GM21447 (cell line): ENCODE data around the gene SLC38A5.

ENCODE experiments used
- ATAC-seq: cut with Tn5 transposase; IDR thresholded peaks from one replicate; pipeline ENCODE4 v1.9.1; 2021; ENCODE audit not compliant: unreplicated experiment

SLC38A5 gene

GRCh38 chrX:48492293-48492910, 22.3 kb upstream of the SLC38A5 start:
- no peak for ATAC-seq

- no peak for ATAC-seq
These were observed 21.7 kb upstream of the SLC38A5 start for GRCh38 chrX:48491809-48492208.

GRCh38 chrX:48490661-48491060, 20.6 kb upstream of the SLC38A5 start:
- no peak for ATAC-seq

- ATAC-seq: no peak
These were observed 19.8 kb upstream of the SLC38A5 start for GRCh38 chrX:48489892-48490291.

- ATAC-seq: no peak
These were observed 19.2 kb upstream of the SLC38A5 start for GRCh38 chrX:48489296-48489695.

GRCh38 chrX:48488034-48488433, 18.0 kb upstream of the SLC38A5 start:
- ATAC-seq: no peak

GRCh38 chrX:48487362-48487798, 17.3 kb upstream of the SLC38A5 start:
- no peak for ATAC-seq

- ATAC-seq: no peak
These were observed 12.5 kb upstream of the SLC38A5 start for GRCh38 chrX:48482526-48482925.

- ATAC-seq: no peak
These were observed 10.5 kb upstream of the SLC38A5 start for GRCh38 chrX:48480583-48480982.

- ATAC-seq: no peak
These were observed 10.1 kb upstream of the SLC38A5 start for GRCh38 chrX:48480142-48480541.

- ATAC-seq: no peak
These were observed 8.7 kb upstream of the SLC38A5 start for GRCh38 chrX:48478806-48479205.

- ATAC-seq: no peak
These were observed 8.1 kb upstream of the SLC38A5 start for GRCh38 chrX:48477960-48478755.

- ATAC-seq: no peak
These were observed 6.9 kb upstream of the SLC38A5 start for GRCh38 chrX:48476919-48477318.

GRCh38 chrX:48475774-48476577, 5.9 kb upstream of the SLC38A5 start, which contains the start of gene FTSJ1:
Gene FTSJ1, plus strand, starts transcription at chrX:48476199. Its CDS starts 1,849 bp downstream, at chrX:48478048.
- peak; percentile 78 for ATAC-seq

GRCh38 chrX:48475296-48475695, 5.2 kb upstream of the SLC38A5 start:
- no peak for ATAC-seq

- no peak for ATAC-seq
These were observed 4.5 kb upstream of the SLC38A5 start for GRCh38 chrX:48474581-48474980.

- no peak for ATAC-seq
These were observed 4.1 kb upstream of the SLC38A5 start for GRCh38 chrX:48474127-48474526.

GRCh38 chrX:48473704-48473990, 3.6 kb upstream of the SLC38A5 start:
- no peak for ATAC-seq

GRCh38 chrX:48472851-48473703, 3.0 kb upstream of the SLC38A5 start:
- no peak for ATAC-seq

GRCh38 chrX:48472225-48472624, 2.2 kb upstream of the SLC38A5 start:
- ATAC-seq: no peak

- no peak for ATAC-seq
These were observed 1.4 kb upstream of the SLC38A5 start for GRCh38 chrX:48471504-48471903.
